GM19438 (cell line): ENCODE data around the gene ABCG1.
"Not testable (repeated sequence)": the region's sequence is repeated elsewhere in the genome, so short reads cannot be mapped to it uniquely, and the experiment has no call there.

ENCODE experiments used
- ATAC-seq: cut with Tn5 transposase; IDR thresholded peaks from one replicate; pipeline ENCODE4 v1.9.1; 2021; ENCODE audit warnings: low read depth; ENCODE audit not compliant: unreplicated experiment

The ABCG1 gene

GRCh38 chr21:42285569-42286245 lies 66.8 kb downstream of the ABCG1 start:
- no peak for ATAC-seq

- no peak for ATAC-seq
These were observed 67.5 kb downstream of the ABCG1 start for GRCh38 chr21:42286416-42286815.

GRCh38 chr21:42287193-42288083 lies 68.5 kb downstream of the ABCG1 start:
- no peak for ATAC-seq

GRCh38 chr21:42288962-42289361 lies 70.0 kb downstream of the ABCG1 start:
- no peak for ATAC-seq

- no peak for ATAC-seq
These were observed 71.0 kb downstream of the ABCG1 start for GRCh38 chr21:42289926-42290325.

GRCh38 chr21:42290505-42290904 lies 71.6 kb downstream of the ABCG1 start:
- no peak for ATAC-seq

- no peak for ATAC-seq
These were observed 72.2 kb downstream of the ABCG1 start for GRCh38 chr21:42291003-42291750.

GRCh38 chr21:42291751-42292562 lies 73.0 kb downstream of the ABCG1 start:
- ATAC-seq, result no peak

GRCh38 chr21:42292563-42293142 lies 73.7 kb downstream of the ABCG1 start:
- not testable (repeated sequence) for ATAC-seq

GRCh38 chr21:42293649-42294272 lies 74.8 kb downstream of the ABCG1 start:
- no peak for ATAC-seq

GRCh38 chr21:42294273-42294880 lies 75.4 kb downstream of the ABCG1 start:
- no peak for ATAC-seq

- ATAC-seq, result no peak
These were observed 76.9 kb downstream of the ABCG1 start for GRCh38 chr21:42295845-42296244.

GRCh38 chr21:42296501-42296900 lies 77.6 kb downstream of the ABCG1 start:
- ATAC-seq, result no peak

GRCh38 chr21:42297377-42297776 lies 78.4 kb downstream of the ABCG1 start:
- ATAC-seq, result no peak

- no peak for ATAC-seq
These were observed 79.3 kb downstream of the ABCG1 start for GRCh38 chr21:42298237-42298636.

GRCh38 chr21:42298657-42299056 lies 79.7 kb downstream of the ABCG1 start:
- ATAC-seq, result no peak

GRCh38 chr21:42299324-42300044 lies 80.5 kb downstream of the ABCG1 start:
- no peak for ATAC-seq

- ATAC-seq, result no peak
These were observed 81.2 kb downstream of the ABCG1 start for GRCh38 chr21:42300045-42300583.
